SK-N-MC (cell line): ENCODE data around the gene GALNT18.

Source experiments
- EZH2 ChIP-seq: fragments of 200-600 bp; sonication (generic); IDR thresholded peaks from one replicate; pipeline ENCODE4 v1.6.1; 2017; ENCODE audit warnings: antibody characterized with exemption
- FOXP2 ChIP-seq: optimal IDR thresholded peaks from 2 replicates; pipeline ENCODE3; 2011; ENCODE audit warnings: mild to moderate bottlenecking, moderate library complexity; ENCODE audit not compliant: insufficient read depth; ENCODE audit errors: extremely low read length, control extremely low read depth
- POLR2AphosphoS5 ChIP-seq: IDR thresholded peaks from 2 replicates; pipeline ENCODE4 v1.6.1; 2012; ENCODE audit warnings: mild to moderate bottlenecking, low read depth, low read length, borderline replicate concordance

DNA sequence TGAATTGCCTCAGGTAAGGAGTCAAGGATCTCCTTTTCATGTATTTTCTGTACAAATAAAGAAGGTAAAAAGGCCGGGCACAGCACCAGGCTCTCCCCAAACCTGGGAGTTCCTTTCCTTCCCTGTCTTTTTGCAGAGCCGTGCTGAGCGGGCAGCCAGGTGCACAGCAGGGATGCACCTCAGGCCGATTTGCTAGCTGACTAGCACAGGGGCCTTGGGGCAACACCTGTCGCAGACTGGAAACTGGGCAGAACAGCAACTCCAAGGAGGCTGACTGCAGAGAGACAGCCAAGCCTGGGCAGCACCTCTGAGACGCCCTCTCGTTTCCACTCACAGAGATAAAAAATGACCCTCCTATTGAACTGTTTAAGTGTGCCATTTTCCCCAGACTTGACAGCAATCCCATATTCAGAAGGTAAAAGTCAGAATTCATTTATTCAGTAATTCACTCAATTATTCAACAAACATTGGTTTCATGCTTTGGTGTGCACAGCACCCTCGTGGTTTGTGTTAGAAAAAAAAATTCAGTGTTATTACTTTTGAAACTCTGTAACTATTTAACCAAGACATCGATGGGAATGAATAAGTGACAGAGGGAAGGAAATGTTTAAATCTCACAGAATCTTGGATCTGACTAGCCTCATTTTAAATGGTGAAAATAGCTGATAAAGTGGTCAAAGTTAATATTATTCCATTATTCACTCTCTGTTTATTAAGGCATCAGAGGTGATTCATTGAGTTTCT is 120.9 kb downstream of the GALNT18 start:
- TF ChIP-seq EZH2 (no peak), POLR2AphosphoS5 (no peak), FOXP2 (no peak)
